ENCODE results near the gene SCGB3A1. TPM values are rescaled to one million over a fixed set of nuclear protein-coding genes. Genes with fewer than 3 reads are reported as not detected.

SCGB3A1 gene
- not detected in 5 replicates for total RNA-seq (2022; extraction: Qiagen RNA extraction)

GRCh38 chr5:180591311-180591887, at the start of gene SCGB3A1:
Gene SCGB3A1, minus strand, starts transcription at chr5:180591499. Its CDS starts 37 bp downstream, at chr5:180591462.

Other genes with a start within 250 kb of the SCGB3A1 start
- 44.3 to 64.8 TPM (median 59.4 TPM) in 5 replicates for gene GFPT2, start 238.2 kb downstream of the SCGB3A1 start, total RNA-seq (2022; extraction: Qiagen RNA extraction)
- gene CNOT6, start 97.1 kb downstream of the SCGB3A1 start, total RNA-seq (2022; extraction: Qiagen RNA extraction), result 15.4 to 27.7 TPM (median 23.2 TPM) in 5 replicates
- gene FLT4, start 58.1 kb upstream of the SCGB3A1 start, total RNA-seq (2022; extraction: Qiagen RNA extraction), result 1.9 to 3.7 TPM (median 3.1 TPM) in 5 replicates
- gene OR2Y1, start 148.6 kb upstream of the SCGB3A1 start, total RNA-seq (2022; extraction: Qiagen RNA extraction), result not detected in 5 replicates
- 68.9 to 88.7 TPM (median 85.3 TPM) in 5 replicates for gene MGAT1, start 211.3 kb upstream of the SCGB3A1 start, total RNA-seq (2022; extraction: Qiagen RNA extraction)

Measured in A549 treated with dexamethasone at 1 μM for 4 hours (cell line).